Measurements from ENCODE around the gene MAD1L1. TPM values are rescaled to one million over a fixed set of nuclear protein-coding genes. Genes with fewer than 3 reads are reported as not detected.
A peak's percentile ranks its signal among the peaks of the same experiment; 100 is the strongest.
"Not testable (repeated sequence)": the region's sequence is repeated elsewhere in the genome, so short reads cannot be mapped to it uniquely, and the experiment has no call there.

The MAD1L1 gene
- total RNA-seq, 1 donor from 2014 or later, result 59.6 TPM

DNA sequence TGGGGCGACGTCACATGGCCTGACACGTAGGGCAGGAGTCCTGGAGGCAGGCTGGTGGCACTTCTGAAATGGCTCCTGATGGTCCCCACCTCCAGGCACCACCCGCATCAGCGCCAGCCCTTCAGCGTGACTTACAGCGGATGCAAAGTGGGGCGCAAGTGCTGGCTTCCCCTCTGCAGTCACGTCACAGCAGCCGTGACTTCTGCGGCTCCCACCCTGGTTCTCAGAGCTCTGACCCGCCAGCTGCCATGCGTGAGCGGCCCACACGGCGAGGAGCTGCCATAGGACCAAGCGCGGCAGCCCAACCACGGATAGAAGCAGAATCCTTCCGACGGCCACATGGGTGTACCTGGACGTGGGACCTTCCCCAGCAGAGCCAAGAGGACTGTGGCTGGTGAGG lies 403.6 kb downstream of the MAD1L1 start:
- TF ChIP-seq, protein P1, sequence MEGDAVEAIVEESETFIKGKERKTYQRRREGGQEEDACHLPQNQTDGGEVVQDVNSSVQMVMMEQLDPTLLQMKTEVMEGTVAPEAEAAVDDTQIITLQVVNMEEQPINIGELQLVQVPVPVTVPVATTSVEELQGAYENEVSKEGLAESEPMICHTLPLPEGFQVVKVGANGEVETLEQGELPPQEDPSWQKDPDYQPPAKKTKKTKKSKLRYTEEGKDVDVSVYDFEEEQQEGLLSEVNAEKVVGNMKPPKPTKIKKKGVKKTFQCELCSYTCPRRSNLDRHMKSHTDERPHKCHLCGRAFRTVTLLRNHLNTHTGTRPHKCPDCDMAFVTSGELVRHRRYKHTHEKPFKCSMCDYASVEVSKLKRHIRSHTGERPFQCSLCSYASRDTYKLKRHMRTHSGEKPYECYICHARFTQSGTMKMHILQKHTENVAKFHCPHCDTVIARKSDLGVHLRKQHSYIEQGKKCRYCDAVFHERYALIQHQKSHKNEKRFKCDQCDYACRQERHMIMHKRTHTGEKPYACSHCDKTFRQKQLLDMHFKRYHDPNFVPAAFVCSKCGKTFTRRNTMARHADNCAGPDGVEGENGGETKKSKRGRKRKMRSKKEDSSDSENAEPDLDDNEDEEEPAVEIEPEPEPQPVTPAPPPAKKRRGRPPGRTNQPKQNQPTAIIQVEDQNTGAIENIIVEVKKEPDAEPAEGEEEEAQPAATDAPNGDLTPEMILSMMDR (IDR thresholded peaks at IDR 0.05), result no peak
- peak in 1 of 2 donors; percentile 49 for DNase-seq (ENCODE audit: low spot score in 2 of 2)
- Histone ChIP-seq H3K36me3 (no peaks in the 10 kb centered on the region), H3K27me3 (no peaks in the 10 kb centered on the region), H3K4me1 (no peaks in the 10 kb centered on the region), H3K4me3 (no peak overlapping the region), H3K9me3 (peaks cover 0 to 3% of the 10 kb centered on the region in 2 donors), H3K27ac (no peak overlapping the region)
- intact Hi-C loops (cut with DNase I), result no loop called here

DNA sequence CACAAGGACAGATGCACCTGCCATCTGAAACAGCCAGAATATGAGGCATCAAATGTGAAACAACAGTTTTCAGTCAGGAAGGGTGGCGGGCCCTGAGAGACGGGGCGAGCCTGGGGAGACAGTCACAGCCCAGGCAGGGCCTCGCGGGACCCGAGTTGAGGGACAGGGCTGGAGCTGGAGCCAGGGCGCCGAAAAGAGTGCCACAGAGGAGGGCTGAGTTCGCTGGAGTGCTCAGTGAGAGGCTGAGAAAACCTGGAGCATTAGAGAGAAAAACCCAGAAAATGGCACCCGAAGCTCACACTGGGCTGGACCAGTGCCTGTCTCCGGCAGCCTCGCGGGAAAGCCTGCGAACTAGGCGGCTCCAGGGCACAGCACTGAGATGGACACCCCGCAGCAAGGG lies 404.6 kb downstream of the MAD1L1 start:
- H3K9me3 ChIP-seq; DNase-seq (ENCODE audit: low spot score in 2 of 2); H3K4me1 ChIP-seq; H3K27ac ChIP-seq; intact Hi-C loops (cut with DNase I); H3K36me3 ChIP-seq; H3K4me3 ChIP-seq; H3K27me3 ChIP-seq: not testable (repeated sequence)

DNA sequence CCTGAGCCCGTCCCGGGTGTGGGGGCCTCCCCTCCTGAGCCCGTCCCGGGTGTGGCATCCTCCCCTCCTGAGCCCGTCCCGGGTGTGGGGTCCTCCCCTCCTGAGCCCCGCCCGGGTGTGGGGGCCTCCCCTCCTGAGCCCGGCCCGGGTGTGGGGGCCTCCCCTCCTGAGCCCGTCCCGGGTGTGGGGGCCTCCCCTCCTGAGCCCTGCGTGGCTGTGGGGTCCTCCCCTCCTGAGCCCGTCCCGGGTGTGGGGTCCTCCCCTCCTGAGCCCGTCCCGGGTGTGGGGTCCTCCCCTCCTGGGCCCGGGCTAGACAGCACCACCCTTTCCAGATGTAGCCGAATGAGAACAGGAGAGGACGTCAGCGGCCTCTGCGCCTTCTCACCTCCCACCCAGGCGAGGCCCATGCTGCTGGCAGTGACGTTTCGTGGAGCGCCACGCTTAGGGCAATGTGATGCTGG lies 405.2 kb downstream of the MAD1L1 start:
- H3K27ac ChIP-seq; intact Hi-C loops (cut with DNase I); H3K36me3 ChIP-seq; H3K4me1 ChIP-seq; H3K27me3 ChIP-seq; H3K4me3 ChIP-seq; H3K9me3 ChIP-seq: not testable (repeated sequence)
- peak in 1 of 2 donors; percentile 55 for DNase-seq (ENCODE audit: low spot score in 2 of 2)

DNA sequence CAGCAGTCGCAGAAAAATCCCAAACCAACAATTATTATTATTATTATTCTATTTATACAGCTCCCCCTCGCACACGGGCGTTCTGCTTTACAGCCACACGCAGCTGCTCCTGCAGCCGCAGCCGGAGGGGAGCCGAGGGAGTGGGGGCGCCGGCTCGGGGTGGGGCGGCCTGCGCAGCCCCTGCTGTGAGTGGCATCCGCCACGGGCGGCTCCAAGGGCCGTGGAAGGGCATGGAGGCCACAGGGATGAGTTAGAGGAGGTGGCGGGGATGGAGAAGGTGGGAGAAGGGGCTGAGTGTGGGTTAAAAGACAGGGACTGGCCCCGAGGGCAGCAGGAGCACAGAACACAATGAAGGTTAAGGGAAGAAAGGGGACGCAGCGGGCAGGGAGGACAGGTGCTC lies 405.8 kb downstream of the MAD1L1 start:
- H3K4me1 ChIP-seq; H3K27me3 ChIP-seq; H3K9me3 ChIP-seq; H3K27ac ChIP-seq; H3K36me3 ChIP-seq; DNase-seq (ENCODE audit: low spot score in 2 of 2); intact Hi-C loops (cut with DNase I); H3K4me3 ChIP-seq: not testable (repeated sequence)

DNA sequence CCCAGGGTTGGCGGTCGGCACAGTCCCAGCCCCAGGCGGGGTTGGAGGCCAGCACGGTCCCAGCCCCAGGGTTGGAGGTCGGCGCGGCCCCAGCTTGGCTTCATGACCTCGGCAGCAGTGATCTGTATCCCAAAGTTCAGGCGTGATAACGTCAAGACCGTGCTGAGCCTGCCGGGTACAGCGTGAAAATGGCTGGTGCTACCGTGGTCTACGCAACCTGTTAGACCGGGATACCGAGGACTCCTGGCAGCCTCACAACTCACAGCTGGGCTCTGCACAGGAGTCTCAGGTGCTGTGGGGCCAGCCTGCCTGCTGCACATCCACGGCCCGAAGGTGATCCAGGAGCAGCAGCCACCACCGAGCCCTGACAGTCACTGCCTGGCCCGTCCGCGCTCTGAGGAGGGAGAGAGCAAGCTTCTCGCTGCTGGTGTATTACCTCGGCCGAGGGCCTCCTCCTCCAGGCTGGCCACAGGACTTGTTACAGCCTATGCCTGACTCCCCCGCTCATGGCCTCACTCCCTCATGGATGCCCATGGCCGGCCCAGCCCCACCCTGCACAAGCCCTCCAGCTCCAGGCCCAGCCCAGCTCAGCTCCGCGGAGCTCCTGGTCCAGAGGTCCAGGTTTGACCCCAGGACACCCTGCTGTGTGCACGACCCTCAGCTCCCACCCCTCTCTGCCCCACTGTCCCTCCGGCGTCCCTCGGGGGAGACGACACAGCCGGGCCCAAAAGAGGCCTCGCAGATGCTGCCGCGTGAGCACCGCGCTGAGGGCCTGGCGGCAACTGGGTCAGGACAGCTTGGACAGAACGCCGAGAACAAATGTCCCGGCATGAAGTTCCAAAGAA lies 406.6 kb downstream of the MAD1L1 start:
- TF ChIP-seq, protein P1 (IDR thresholded peaks at IDR 0.05), result no peak
- Histone ChIP-seq H3K9me3 (no peaks in the 10 kb centered on the region), H3K36me3 (no peaks in the 10 kb centered on the region), H3K4me3 (no peak overlapping the region), H3K4me1 (no peaks in the 10 kb centered on the region), H3K27ac (no peak overlapping the region), H3K27me3 (no peaks in the 10 kb centered on the region)
- DNase-seq (ENCODE audit: low spot score in 2 of 2), result peak in 1 of 2 donors; percentile 57
- intact Hi-C loops (cut with DNase I), result no loop called here

DNA sequence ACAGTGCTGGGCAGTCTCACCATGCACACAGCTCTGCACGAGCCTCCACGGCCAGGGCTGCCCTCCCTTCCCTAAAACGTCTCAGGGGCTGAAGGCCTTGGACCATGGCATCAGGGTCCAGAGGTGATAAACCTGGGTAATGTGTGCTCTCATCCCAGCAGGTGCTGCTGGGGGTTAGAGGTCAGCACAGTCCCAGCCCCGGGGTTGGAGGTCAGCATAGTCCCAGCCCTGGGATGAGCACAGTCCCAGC lies 407.2 kb downstream of the MAD1L1 start:
- DNase-seq (ENCODE audit: low spot score in 2 of 2); H3K27me3 ChIP-seq; H3K27ac ChIP-seq; H3K36me3 ChIP-seq; intact Hi-C loops (cut with DNase I); H3K4me1 ChIP-seq; H3K9me3 ChIP-seq; H3K4me3 ChIP-seq: not testable (repeated sequence)

DNA sequence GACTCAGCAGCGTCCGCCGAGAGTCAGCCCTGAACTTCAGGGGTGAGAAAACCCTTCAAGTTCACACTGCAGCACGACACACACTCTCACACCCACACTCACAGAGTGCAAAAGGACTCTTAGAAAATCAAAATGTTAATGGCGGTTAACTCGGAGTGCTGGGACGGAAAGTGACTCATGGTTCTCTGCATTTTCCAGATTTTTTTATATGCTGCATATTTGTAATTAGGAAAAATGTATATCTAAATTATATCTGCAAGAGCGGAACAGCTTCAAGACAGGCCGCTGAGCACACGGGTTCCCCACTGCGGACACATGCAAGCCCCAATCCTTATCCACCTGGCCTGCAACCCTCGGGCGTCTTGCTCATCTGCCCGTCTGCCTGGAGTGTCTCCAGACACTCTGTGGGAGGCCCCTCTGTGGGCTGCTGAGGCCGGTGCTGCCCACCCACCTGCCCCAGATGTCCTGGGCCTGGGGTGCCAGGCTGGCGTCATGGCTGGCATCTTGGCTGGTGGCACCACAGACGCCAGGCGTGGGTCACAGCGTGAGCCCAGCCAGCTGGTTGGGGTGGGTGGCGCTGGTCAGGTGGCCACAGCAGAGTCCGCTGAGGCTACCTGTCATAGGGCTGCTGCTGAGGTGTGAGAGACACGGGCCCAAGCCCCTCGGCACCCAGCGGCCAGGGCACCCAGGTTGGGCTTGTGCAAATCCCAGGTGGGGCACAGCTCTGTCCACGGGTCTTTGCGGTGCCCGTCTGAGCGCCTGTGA lies 407.7 kb downstream of the MAD1L1 start:
- not testable (repeated sequence) for DNase-seq (ENCODE audit: low spot score in 2 of 2)

DNA sequence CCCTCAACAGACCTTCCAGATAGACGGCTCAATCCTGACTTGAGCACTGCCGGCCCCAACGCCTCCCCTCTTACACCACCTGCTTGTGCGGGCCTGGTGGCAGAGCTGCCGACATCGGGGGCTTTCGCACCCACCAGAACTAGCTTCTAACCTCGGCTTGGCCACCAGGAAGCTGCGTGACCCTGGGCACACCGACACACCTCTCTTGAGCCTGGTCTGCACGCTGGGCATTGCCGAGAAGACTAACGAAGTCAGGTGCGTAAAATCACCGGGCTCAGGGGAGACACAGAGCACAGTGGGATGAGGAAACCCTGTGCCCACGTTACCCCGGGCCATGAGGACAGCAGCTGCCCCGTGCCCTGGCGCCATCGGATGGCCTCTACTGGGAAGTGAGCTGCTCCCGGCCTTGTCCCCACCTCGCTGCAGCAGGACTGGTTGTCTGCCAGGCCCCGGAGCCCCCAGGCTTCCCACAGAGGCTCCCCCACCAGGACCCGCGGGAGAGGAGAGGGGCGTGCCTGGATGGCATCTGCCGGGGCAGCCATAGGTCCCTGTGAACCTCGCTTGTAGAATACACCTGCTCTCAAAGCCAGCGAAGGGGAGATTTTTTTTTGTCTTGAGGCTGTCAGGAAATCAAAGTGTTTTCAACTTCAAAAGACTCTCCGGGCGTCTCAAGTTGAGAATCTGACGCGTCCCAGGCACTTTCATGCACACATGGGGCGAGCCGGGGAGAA lies 408.4 kb downstream of the MAD1L1 start:
- DNase-seq (ENCODE audit: low spot score in 2 of 2), result peak in 1 of 2 donors; percentile 50

More for the DNA sequence above, 407.7 kb downstream of the MAD1L1 start:
- H3K36me3 ChIP-seq; H3K27me3 ChIP-seq; H3K4me1 ChIP-seq; H3K9me3 ChIP-seq; intact Hi-C loops (cut with DNase I); H3K27ac ChIP-seq; H3K4me3 ChIP-seq: not testable (repeated sequence)

More for the DNA sequence above, 408.4 kb downstream of the MAD1L1 start:
- H3K27ac ChIP-seq; H3K36me3 ChIP-seq; H3K4me3 ChIP-seq; H3K4me1 ChIP-seq; intact Hi-C loops (cut with DNase I); H3K9me3 ChIP-seq; H3K27me3 ChIP-seq: not testable (repeated sequence)

Data from ascending aorta (tissue), 2 donors.